HL-60 (cell line): ENCODE results near the gene RFX7.

Experiments used
- POLR2AphosphoS5 ChIP-seq: IDR thresholded peaks from 2 replicates; pipeline ENCODE4 v1.6.1; 2012; ENCODE audit warnings: low read depth
- TF ChIP-seq, protein P1 (sequence below): IDR thresholded peaks from one replicate; pipeline ENCODE4 v1.5.1; 2011; ENCODE audit warnings: low read length, control low read depth, inconsistent platforms; ENCODE audit not compliant: insufficient read depth
- TF ChIP-seq, protein P2 (sequence below): IDR thresholded peaks from 2 replicates; pipeline ENCODE4 v1.6.1; 2012; ENCODE audit warnings: low read depth; ENCODE audit not compliant: insufficient replicate concordance

DNA sequence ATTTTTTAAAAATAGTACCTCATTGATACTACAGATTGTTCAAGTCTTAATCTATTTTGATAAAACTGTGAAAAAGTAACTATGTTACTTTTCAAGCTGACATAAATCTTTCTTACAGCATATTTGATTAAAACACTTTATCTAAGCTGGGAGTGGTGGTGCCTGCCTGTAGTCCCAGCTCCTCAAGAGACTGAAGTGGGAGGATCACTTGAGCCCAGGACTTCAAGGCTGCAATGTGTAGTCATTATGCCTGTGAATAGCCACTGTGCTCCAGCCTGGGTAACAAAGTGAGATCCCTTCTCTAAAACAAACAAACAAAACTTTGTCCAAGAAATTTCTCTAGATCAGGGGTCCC, 190.7 kb downstream of the RFX7 start:
- TF ChIP-seq, protein P1, sequence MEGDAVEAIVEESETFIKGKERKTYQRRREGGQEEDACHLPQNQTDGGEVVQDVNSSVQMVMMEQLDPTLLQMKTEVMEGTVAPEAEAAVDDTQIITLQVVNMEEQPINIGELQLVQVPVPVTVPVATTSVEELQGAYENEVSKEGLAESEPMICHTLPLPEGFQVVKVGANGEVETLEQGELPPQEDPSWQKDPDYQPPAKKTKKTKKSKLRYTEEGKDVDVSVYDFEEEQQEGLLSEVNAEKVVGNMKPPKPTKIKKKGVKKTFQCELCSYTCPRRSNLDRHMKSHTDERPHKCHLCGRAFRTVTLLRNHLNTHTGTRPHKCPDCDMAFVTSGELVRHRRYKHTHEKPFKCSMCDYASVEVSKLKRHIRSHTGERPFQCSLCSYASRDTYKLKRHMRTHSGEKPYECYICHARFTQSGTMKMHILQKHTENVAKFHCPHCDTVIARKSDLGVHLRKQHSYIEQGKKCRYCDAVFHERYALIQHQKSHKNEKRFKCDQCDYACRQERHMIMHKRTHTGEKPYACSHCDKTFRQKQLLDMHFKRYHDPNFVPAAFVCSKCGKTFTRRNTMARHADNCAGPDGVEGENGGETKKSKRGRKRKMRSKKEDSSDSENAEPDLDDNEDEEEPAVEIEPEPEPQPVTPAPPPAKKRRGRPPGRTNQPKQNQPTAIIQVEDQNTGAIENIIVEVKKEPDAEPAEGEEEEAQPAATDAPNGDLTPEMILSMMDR = no peak
- no peak for TF ChIP-seq POLR2AphosphoS5
- TF ChIP-seq, protein P2, sequence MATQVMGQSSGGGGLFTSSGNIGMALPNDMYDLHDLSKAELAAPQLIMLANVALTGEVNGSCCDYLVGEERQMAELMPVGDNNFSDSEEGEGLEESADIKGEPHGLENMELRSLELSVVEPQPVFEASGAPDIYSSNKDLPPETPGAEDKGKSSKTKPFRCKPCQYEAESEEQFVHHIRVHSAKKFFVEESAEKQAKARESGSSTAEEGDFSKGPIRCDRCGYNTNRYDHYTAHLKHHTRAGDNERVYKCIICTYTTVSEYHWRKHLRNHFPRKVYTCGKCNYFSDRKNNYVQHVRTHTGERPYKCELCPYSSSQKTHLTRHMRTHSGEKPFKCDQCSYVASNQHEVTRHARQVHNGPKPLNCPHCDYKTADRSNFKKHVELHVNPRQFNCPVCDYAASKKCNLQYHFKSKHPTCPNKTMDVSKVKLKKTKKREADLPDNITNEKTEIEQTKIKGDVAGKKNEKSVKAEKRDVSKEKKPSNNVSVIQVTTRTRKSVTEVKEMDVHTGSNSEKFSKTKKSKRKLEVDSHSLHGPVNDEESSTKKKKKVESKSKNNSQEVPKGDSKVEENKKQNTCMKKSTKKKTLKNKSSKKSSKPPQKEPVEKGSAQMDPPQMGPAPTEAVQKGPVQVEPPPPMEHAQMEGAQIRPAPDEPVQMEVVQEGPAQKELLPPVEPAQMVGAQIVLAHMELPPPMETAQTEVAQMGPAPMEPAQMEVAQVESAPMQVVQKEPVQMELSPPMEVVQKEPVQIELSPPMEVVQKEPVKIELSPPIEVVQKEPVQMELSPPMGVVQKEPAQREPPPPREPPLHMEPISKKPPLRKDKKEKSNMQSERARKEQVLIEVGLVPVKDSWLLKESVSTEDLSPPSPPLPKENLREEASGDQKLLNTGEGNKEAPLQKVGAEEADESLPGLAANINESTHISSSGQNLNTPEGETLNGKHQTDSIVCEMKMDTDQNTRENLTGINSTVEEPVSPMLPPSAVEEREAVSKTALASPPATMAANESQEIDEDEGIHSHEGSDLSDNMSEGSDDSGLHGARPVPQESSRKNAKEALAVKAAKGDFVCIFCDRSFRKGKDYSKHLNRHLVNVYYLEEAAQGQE = no peak
